Astrocyte (in vitro differentiated cells and primary cell): ENCODE results near the gene MAPKAPK2. TPM values are rescaled to one million over a fixed set of nuclear protein-coding genes. Genes with fewer than 3 reads are reported as not detected.

Source experiments
- DNase-seq: peaks from one replicate; pipeline ENCODE4 v3.0.0-alpha.2; 2010; ENCODE audit warnings: low read depth
- FAIRE-seq: peaks from 2 replicates; lab custom pipeline; 2011; peaks lifted over from hg19 to GRCh38; lab: Jason Lieb, UNC
- H2AFZ ChIP-seq: 2 replicates; pipeline ENCODE4 v1.6.0; 2012; ENCODE audit warnings: low read depth, low read length, inconsistent platforms
- H3K27ac ChIP-seq: 2 replicates; pipeline ENCODE4 v1.5.1; 2011; ENCODE audit warnings: low read depth, low read length, inconsistent platforms
- H3K27me3 ChIP-seq: 2 replicates; pipeline ENCODE4 v1.6.0; 2011; ENCODE audit warnings: low read length, inconsistent platforms; ENCODE audit not compliant: insufficient read depth
- H3K36me3 ChIP-seq: 2 replicates; pipeline ENCODE4 v1.5.1; 2011; ENCODE audit warnings: low read length, inconsistent platforms; ENCODE audit not compliant: insufficient read depth
- H3K4me1 ChIP-seq: 2 replicates; pipeline ENCODE4 v1.5.1; 2011; ENCODE audit warnings: low read length, inconsistent platforms; ENCODE audit not compliant: insufficient read depth
- H3K4me2 ChIP-seq: 2 replicates; pipeline ENCODE4 v1.6.0; 2012; ENCODE audit warnings: low read length, inconsistent platforms
- H3K4me3 ChIP-seq: 2 replicates; pipeline ENCODE4 v1.5.1; 2011; ENCODE audit warnings: low read depth, mild to moderate bottlenecking, low read length, inconsistent platforms; ENCODE audit not compliant: insufficient read depth
- H3K79me2 ChIP-seq: 2 replicates; pipeline ENCODE4 v1.6.0; 2012; ENCODE audit warnings: mild to moderate bottlenecking, low read length, inconsistent platforms; ENCODE audit not compliant: insufficient read depth
- H3K9ac ChIP-seq: 2 replicates; pipeline ENCODE4 v1.6.0; 2012; ENCODE audit warnings: mild to moderate bottlenecking, low read length, inconsistent platforms
- H3K9me3 ChIP-seq: 2 replicates; pipeline ENCODE4 v1.5.1; 2012; ENCODE audit warnings: low read depth, mild to moderate bottlenecking, low read length, inconsistent platforms; ENCODE audit not compliant: insufficient read depth
- H4K20me1 ChIP-seq: 2 replicates; pipeline ENCODE4 v1.6.0; 2012; ENCODE audit warnings: low read length, inconsistent platforms; ENCODE audit not compliant: insufficient read depth
- H3K27ac Mint-ChIP-seq: one replicate; pipeline ENCODE4 v1.8.0; 2021; ENCODE audit warnings: mild to moderate bottlenecking, mixed read lengths; ENCODE audit not compliant: unreplicated experiment
- H3K27me3 Mint-ChIP-seq: one replicate; pipeline ENCODE4 v1.8.0; 2021; ENCODE audit warnings: low read depth, mixed read lengths; ENCODE audit not compliant: unreplicated experiment
- H3K36me3 Mint-ChIP-seq: one replicate; pipeline ENCODE4 v1.8.0; 2021; ENCODE audit warnings: low read depth, mixed read lengths; ENCODE audit not compliant: unreplicated experiment
- H3K4me1 Mint-ChIP-seq: one replicate; pipeline ENCODE4 v1.8.0; 2021; ENCODE audit warnings: low read depth, mixed read lengths; ENCODE audit not compliant: unreplicated experiment
- H3K4me3 Mint-ChIP-seq: one replicate; pipeline ENCODE4 v1.8.0; 2021; ENCODE audit warnings: mild to moderate bottlenecking, moderate library complexity, mixed read lengths; ENCODE audit not compliant: unreplicated experiment
- H3K9me3 Mint-ChIP-seq: one replicate; pipeline ENCODE4 v1.8.0; 2021; ENCODE audit warnings: mild to moderate bottlenecking, mixed read lengths; ENCODE audit not compliant: unreplicated experiment
- CTCF ChIP-seq: IDR thresholded peaks from 2 replicates; pipeline ENCODE4 v1.5.1; 2011; ENCODE audit warnings: low read depth, mild to moderate bottlenecking, inconsistent platforms, low read length, moderate library complexity; ENCODE audit not compliant: insufficient read depth
- EZH2 ChIP-seq: IDR thresholded peaks from 2 replicates; pipeline ENCODE4 v1.6.1; 2012; ENCODE audit warnings: mild to moderate bottlenecking, low read length, inconsistent platforms; ENCODE audit not compliant: insufficient read depth
- total RNA-seq: library from RNA; stranded (reverse); gene quantifications from 2 replicates; pipeline ENCODE4 v1.2.1, GENCODE V29; 2021

The MAPKAPK2 gene
- total RNA-seq, 1 donor from 2014 or later, result 108 TPM

GRCh38 chr1:206728697-206728987 is 43.9 kb downstream of the MAPKAPK2 start:
- H3K79me2 ChIP-seq, result peaks cover 55% of the 10 kb centered on the region
- no peak overlapping the region for H3K4me2 ChIP-seq
- H3K4me3 ChIP-seq, result no peak overlapping the region
- no peaks in the 10 kb centered on the region for H3K27me3 ChIP-seq
- H3K9me3 Mint-ChIP-seq, result peaks cover 2% of the 10 kb centered on the region
- peaks cover 22% of the 10 kb centered on the region for H3K4me1 Mint-ChIP-seq
- H3K9me3 ChIP-seq, result no peaks in the 10 kb centered on the region
- FAIRE-seq (no peak), DNase-seq (no peak)
- H4K20me1 ChIP-seq, result peaks cover 96% of the 10 kb centered on the region
- no peak overlapping the region for H3K4me3 Mint-ChIP-seq
- no peak for TF ChIP-seq CTCF
- TF ChIP-seq EZH2, result no peak
- H3K4me1 ChIP-seq, result peaks cover 13% of the 10 kb centered on the region
- peaks cover 24% of the 10 kb centered on the region for H3K36me3 ChIP-seq
- H3K36me3 Mint-ChIP-seq, result peaks cover 14% of the 10 kb centered on the region
- no peak overlapping the region for H3K27ac ChIP-seq
- H3K27ac Mint-ChIP-seq, result no peak overlapping the region
- no peak overlapping the region for H2AFZ ChIP-seq
- H3K27me3 Mint-ChIP-seq, result no peaks in the 10 kb centered on the region
- H3K9ac ChIP-seq, result no peak overlapping the region

GRCh38 chr1:206729050-206729449 is 44.3 kb downstream of the MAPKAPK2 start:
- TF ChIP-seq CTCF, result no peak
- TF ChIP-seq EZH2, result no peak
- no peak overlapping the region for H2AFZ ChIP-seq
- peaks cover 2% of the 10 kb centered on the region for H3K9me3 Mint-ChIP-seq
- DNase-seq, result no peak
- no peak overlapping the region for H3K4me2 ChIP-seq
- no peak overlapping the region for H3K9ac ChIP-seq
- peaks cover 14% of the 10 kb centered on the region for H3K36me3 Mint-ChIP-seq
- H3K79me2 ChIP-seq, result peaks cover 51% of the 10 kb centered on the region
- peaks cover 96% of the 10 kb centered on the region for H4K20me1 ChIP-seq
- H3K4me1 Mint-ChIP-seq, result peaks cover 18% of the 10 kb centered on the region
- H3K4me3 ChIP-seq, result no peak overlapping the region
- H3K27me3 Mint-ChIP-seq, result no peaks in the 10 kb centered on the region
- peaks cover 9% of the 10 kb centered on the region for H3K4me1 ChIP-seq
- no peak overlapping the region for H3K4me3 Mint-ChIP-seq
- FAIRE-seq, result no peak
- no peaks in the 10 kb centered on the region for H3K27me3 ChIP-seq
- peaks cover 24% of the 10 kb centered on the region for H3K36me3 ChIP-seq
- no peak overlapping the region for H3K27ac Mint-ChIP-seq
- H3K27ac ChIP-seq, result no peak overlapping the region
- no peaks in the 10 kb centered on the region for H3K9me3 ChIP-seq

GRCh38 chr1:206729507-206729906 is 44.8 kb downstream of the MAPKAPK2 start:
- peaks cover 24% of the 10 kb centered on the region for H3K36me3 ChIP-seq
- peaks cover 96% of the 10 kb centered on the region for H4K20me1 ChIP-seq
- Mint-ChIP-seq H3K9me3 (peaks cover 2% of the 10 kb centered on the region), H3K27me3 (no peaks in the 10 kb centered on the region), H3K4me1 (peaks cover 14% of the 10 kb centered on the region), H3K4me3 (no peak overlapping the region), H3K36me3 (peaks cover 16% of the 10 kb centered on the region), H3K27ac (no peak overlapping the region)
- H3K27me3 ChIP-seq, result no peaks in the 10 kb centered on the region
- H3K79me2 ChIP-seq, result peaks cover 47% of the 10 kb centered on the region
- peaks cover 5% of the 10 kb centered on the region for H3K4me1 ChIP-seq
- no peak for FAIRE-seq
- H3K4me2 ChIP-seq, result no peak overlapping the region
- no peak for TF ChIP-seq CTCF
- TF ChIP-seq EZH2, result no peak
- H3K9me3 ChIP-seq, result no peaks in the 10 kb centered on the region
- no peak for DNase-seq
- no peak overlapping the region for H3K4me3 ChIP-seq
- no peak overlapping the region for H3K9ac ChIP-seq
- no peak overlapping the region for H2AFZ ChIP-seq
- no peak overlapping the region for H3K27ac ChIP-seq
